GM18526 (cell line): Measurements from ENCODE around the gene ARL4A.

Experiments
- POLR2A ChIP-seq: IDR thresholded peaks from 3 replicates; pipeline ENCODE4 v1.6.1; 2011; ENCODE audit not compliant: insufficient read length; ENCODE audit errors: extremely low read depth

ARL4A gene

DNA sequence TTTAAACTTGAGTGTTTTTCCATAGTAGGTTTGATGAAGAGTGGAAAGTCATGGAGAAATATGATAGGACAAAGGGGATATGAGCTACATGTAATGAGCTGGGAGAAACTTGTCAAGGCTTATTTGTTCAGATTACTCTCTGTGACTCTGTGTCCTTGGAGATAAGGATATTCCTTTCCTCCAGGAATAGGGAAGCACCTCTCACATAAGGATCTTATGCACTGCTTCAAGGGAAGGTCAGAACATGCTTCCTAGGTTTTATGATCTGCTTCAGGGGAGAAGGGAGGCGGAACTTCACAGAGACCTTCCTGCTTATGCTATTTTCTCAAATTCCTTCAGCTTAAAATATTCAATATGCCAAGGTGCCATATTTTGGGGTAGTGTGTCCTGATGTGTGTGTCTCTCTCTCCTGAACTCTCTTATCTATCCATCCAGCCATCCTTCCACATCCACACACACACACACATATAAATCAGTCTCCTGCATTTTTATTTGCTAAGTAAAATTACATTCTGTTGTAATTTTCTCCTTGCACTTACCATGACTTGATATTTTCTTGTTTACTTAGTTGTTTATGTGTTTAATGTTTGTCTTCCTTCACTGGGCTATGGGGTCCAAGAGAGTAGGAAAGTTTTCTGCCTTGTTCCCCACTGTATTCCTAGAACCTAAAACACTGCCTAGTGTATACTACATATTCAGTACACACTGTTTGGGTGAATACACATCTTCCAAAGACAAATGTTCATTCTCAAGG, 26.4 kb downstream of the ARL4A start:
- no peak for TF ChIP-seq POLR2A

DNA sequence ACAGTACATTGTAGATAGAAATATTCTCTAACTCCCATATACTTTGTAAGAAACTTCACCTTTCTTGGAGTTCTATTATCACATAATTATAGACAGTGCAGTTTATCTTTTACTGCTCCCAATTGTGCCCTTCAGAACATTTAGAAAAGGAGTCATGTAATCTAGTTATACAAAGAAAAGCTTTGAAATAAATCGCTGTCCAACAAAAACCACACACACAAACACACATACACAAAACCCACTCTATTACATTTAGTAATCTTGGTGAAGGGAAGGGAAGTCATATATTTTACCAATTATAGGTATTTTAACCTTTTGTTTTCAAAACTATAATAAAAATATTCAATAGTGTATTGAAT, 26.9 kb downstream of the ARL4A start:
- no peak for TF ChIP-seq POLR2A

GRCh38 chr7:12715372-12716133, 28.1 kb downstream of the ARL4A start:
- TF ChIP-seq POLR2A, result no peak

GRCh38 chr7:12716134-12716681, 28.8 kb downstream of the ARL4A start:
- TF ChIP-seq POLR2A, result no peak

DNA sequence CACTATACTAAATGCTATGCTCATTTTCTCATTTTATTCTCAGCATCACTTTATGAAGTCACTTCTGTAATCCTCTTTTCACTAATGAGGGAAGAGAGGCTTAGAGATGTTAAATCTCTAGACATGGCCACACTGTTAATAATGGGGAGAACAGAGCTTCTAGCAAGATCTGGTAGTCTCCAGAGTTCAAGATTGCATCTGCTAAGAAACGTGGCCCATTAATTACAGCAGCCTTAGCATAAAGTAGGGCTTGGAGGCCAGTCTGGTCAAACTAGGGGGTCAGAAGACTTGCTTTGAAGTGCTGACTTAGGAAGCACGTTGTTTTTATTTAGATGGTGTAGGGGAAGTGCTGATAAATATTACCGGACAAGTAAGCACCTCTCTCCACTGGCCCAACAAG, 29.3 kb downstream of the ARL4A start:
- TF ChIP-seq POLR2A, result no peak

- TF ChIP-seq POLR2A, result no peak
Observed at GRCh38 chr7:12719141-12719919, 31.9 kb downstream of the ARL4A start.

DNA sequence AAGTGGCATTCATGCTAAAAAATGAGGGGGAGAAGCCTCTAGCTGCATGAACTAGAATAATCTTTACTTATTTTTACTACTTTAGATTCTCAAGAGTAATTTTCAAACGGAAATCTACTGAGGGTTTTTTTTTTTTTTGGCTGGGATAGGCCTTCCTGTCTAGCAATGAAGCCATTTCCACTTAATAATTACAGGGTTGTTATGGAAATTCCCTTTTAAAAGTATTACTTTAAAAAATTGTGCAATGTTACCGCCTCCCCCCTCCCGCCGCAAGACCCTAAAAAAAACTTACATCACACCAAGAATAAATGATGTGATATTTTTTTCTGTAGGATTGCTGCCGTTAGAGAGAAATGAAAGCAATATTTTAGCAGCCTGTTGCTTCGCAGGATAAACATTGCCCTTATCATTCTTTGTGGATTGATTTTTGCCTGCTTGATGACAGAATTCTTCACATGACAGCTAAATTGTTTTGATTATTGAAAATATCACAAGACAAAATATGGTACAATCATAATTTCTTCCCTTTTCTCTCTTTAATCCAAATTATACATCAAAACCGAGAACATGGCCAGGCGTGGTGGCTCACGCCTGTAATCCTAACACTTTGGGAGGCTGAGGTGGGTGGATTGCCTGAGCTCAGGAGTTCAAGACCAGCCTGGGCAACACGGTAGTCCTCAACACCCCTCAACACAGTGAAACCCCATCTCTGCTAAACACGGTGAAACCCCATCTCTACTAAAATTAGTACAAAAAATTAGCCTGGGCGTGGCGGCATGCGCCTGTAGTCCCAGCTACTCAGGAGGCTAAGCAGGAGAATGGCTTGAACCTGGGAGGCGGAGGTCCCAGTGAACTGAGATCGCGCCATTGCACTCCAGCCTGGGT, 32.8 kb downstream of the ARL4A start:
- TF ChIP-seq POLR2A, result no peak

- TF ChIP-seq POLR2A, result no peak
Observed at GRCh38 chr7:12721286-12721830, 33.9 kb downstream of the ARL4A start.

DNA sequence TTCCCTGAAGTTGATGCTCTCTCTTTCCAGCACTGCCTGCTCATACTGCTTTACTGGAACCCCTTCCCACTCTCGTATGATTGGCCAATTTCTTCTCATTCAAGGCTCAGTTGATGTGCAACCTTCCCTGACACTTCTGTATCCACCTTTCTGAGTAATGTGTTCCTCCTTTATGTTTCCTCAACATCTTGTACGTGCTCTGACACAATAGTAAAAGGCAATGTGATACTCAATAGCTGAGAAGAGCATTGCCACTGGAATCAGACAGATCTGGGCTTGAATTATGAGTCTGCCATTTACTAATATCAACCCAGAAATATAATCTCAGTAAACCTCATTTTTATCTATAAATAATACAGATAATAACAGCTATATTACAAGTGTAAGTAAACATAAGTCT, 34.7 kb downstream of the ARL4A start:
- TF ChIP-seq POLR2A, result no peak

- no peak for TF ChIP-seq POLR2A
Observed at GRCh38 chr7:12722636-12723605, 35.5 kb downstream of the ARL4A start.

- no peak for TF ChIP-seq POLR2A
Observed at GRCh38 chr7:12725575-12726316, 38.3 kb downstream of the ARL4A start.

DNA sequence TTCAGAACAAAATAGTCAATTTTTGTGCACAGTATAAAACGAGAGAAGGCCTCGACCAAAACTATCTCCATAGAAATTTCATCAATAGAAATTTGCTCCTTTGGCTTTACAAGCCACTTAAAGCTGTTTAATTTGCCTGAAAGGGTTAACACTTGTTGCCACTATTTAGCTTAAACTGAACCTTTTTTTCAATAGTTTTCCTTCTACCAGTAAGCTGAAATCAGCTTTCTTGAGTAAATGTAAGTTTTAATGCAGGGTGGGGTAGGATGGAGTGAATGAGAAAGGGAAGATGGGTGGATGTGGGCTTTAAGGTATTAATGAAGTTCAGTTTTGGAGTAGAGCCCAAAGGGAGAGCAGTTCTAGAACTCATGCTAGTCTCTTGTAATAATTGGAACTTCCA, 39.5 kb downstream of the ARL4A start:
- no peak for TF ChIP-seq POLR2A
